GM18498 (cell line): ENCODE measurements around the gene TLL2.

ENCODE experiments used
- ATAC-seq: cut with Tn5 transposase; IDR thresholded peaks from one replicate; pipeline ENCODE4 v1.9.1; 2021; ENCODE audit warnings: mild to moderate bottlenecking, moderate library complexity; ENCODE audit not compliant: unreplicated experiment

The TLL2 gene

DNA sequence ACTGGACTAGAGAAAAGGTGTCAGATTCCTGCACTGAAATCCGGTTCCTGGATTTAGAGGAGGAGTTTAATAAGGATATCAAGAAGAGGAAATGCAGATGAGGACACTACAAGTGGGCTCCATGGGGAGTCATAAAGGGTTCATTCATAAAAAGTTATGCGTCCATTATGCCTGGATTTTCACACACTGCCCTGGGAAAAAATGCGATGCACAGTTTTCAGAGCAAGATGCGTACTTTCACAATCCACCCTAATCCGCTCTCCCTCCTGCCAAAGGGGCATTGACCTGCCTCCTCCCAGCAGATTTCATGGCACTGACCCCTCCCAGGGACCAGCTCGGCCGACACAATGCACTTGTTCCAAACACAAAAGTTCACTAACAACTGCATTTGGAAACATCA is 112.7 kb downstream of the TLL2 start:
- no peak for ATAC-seq

DNA sequence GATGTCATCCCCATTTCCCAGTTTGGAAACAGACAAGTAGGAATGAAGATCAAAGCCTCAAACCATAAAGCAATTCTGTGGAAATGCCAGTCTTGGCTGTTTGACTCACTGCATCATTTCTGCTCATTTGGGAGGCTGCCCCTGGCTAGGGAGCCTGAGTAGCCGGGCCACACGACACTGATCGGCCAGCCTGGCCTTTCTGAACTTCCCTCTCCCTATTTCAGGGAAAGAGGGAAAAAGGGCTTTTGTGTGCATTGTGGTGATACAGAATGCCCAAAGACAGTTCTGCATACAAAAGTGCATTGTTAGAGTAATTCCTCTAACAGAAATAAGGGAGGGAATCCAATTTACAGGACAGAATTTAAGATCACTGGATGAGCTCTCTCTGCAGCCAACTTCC is 113.3 kb downstream of the TLL2 start:
- ATAC-seq, result no peak

DNA sequence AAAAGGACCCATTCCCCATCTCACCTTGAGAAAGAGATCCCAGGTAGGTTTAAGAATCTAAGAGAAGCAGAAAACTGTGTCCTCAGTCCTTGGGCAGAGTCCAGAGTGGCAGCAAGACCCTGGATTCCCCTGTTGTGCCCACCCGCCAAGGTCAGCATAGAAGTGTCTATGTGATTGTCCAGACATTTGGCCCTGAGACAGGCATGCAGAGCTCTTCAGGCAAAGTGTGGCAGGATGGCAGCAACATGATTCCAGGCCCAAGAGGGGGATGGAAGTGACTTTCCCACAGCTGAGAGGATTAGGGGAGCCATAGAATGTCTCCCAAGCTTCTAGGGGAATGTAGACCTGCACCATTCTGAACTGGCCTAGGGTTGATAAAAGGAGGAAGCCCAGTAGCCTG is 115.8 kb downstream of the TLL2 start:
- ATAC-seq, result no peak

DNA sequence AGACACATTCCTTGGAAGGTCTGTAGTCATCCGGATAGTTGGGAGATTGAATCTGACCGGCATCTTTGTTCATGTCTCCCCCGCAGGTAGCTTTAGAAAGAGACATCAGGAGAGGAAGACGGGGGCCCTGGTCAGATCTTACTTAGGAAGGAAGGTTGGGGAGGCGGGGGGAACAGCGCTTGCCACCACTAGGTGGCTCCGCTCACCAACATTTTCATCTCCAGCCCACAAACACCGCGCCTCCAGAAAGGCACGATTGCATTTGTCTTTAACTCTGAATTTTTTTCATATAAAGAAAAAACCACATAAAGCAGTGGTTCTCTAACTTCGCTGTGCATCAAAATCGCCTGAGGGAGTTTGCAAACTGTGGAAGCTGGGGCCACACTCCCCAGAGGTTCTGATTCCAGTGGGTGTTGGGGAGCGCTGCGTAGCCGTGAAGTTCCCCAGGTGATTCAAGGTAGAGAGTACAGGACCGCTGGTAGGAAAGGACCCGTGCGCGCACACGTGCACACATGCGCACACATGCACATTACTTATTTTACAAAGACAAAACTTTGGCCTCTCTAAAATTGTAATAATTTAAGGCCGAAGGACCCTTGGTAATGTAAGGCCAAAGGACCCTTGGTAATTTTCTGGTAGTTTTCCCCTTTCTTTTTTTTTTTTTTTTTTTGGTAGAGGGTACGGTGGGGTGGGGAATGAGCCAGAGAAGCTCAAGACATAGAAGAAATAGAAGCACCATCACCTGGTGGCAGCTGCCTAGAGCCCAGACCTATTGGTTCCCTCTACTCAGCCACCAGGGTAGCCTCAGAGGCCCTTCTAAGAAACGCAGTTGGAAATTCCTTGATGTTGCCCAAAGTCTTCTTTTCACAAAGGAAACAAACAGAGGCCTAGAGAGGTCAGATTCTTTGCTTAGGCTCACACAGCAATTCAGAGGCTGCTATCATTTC is 117.5 kb downstream of the TLL2 start:
- no peak for ATAC-seq

DNA sequence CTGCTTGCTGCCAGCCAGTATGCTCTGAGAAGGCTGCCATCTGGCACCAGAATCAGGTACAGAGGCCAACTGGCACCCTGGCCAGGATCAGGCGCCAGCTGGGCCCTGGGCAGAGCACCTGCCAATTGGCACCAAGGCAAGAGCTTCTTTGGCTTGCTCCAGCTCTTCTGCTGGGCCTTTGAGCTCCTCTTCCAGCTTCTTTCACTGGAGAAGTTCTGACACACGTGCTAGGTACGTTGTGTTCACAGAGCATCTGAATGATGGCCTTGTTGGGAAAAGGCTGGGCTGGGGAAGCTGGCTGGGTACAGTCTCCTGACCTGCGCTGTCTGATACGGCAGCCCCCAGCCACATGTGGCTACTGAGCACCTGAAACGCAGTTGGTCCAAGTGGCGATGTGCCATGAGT is 123.3 kb downstream of the TLL2 start:
- no peak for ATAC-seq

DNA sequence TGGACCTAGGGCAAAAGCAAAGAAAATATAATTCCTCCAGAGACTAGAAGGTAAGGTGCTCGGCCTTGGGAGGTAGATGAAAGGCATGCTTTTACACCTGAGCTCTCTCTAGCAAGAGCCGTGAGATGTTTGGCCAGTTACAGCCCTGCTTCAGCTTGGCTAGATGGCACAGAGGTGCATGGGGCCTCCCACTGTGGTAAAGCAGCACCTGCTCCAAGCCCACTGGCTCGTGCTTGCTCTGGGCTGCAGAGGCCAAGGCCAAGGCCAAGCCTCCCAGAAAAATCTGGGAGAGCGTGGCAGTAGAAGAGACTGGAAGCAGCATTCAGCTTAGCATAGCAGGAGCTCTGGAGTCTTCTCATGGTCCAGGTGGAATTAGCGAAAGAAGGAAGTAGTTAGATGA is 123.9 kb downstream of the TLL2 start:
- no peak for ATAC-seq

DNA sequence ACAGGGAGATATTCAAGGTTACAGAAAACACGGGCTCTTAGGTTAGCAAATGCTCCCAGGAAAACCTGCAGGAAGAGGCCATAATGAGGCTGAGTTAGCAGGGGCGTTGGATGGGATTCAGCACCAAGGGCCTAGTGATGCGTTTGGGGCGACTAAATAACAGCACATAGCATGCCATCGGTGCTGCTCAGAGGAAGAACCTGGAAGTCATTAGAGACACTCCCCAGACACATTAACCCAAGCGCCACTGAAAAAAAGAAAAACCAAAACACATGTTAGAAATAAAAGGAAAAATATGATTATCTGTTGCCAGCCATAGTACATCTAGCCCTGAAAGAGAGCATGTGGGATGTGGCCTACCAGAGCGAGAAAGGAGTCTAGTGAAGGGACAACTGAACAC is 126.1 kb downstream of the TLL2 start:
- ATAC-seq, result no peak

DNA sequence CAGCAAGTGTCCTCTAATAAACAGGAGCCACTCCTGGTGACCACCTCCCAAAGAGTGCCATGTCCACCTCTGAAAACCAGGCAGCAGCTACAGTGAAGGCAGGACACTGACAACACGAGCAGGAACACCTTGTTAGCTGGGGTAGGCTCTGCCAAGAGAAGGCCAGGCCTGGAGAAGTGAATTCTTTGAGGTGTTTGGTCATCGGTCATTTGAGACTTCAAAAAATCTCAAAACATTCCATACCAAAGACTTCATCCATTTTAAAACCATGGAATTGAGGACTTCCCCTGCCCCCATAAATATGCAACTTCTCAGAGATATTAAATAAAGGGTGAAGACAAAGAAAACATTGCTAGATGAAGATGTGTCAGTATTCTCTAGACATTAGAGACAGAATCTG is 126.6 kb downstream of the TLL2 start:
- no peak for ATAC-seq

DNA sequence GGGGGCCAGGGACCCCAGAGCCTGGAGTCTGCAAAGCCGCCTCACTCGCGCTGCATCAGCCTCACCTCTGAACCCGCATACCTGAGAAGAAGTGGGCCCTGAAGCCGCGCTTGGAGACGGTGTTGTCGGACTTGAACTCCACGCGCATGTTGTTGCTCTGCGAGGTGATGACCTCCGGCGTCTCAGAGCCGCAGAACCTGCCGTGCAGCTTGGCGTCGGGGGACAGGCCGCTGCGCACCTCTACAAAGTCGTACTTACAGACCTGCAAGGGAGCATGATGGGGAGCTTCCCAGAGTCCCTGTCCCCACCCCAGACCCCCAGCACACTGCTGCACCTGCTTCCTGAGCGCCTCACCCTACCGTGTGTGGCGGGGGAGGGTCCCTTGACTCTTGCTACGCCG is 129.2 kb downstream of the TLL2 start:
- no peak for ATAC-seq

DNA sequence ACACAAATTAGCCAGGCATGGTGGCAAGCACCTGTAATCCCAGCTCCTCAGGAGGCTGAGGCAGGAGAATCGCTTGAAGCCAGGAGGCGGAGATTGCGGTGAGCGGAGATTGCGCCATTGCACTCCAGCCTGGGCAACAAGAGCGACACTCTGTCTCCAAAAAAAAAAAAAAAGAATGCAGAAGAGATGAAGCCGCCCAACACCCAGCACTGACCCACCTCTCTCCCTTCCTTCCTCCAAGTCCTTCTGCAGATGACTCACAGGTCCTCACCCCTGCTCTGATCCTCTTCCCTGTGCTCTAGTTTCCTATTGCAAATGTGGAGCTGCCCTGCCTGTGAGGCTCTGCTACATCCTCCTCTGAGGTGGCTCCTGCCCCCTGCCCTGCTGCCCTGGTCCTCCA is 132.9 kb downstream of the TLL2 start:
- ATAC-seq, result no peak

DNA sequence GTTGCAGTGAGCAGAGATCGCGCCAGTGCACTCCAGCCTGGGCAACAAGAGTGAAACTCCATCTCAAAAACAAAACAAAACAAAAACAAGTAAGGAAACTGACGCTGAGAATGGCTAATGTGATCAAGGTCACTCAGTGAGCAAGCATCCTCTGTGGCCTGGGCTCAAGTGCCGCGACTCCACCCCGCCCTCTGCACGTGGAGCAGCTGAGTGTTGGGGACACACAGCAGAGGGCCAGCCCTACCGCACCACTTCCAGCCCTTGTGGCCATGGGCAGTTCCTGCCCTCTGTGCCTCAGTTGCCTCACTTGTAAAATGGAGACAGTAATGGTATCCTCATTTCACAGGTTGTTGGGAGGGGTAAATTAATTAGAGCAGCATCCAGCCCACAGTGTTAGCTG is 134.0 kb downstream of the TLL2 start:
- no peak for ATAC-seq

DNA sequence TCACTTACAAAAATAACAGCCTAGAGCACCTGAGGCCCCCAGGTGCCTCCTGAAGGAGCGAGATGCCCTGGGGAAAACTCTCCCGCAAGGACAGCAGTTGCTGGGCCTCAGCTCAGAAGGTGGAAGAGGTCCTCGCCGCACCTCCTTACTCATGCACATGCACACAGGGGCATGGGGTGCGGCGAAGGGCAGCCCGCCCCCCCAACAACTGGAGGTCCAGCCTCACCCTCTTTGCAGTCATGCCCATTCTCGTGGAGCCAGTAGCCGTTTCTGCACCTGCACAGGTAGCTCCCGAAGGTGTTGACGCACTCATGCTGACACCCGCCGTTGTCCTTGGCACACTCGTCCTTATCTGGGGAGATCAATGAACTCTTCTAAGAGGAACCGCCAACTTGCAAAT is 135.0 kb downstream of the TLL2 start:
- no peak for ATAC-seq

DNA sequence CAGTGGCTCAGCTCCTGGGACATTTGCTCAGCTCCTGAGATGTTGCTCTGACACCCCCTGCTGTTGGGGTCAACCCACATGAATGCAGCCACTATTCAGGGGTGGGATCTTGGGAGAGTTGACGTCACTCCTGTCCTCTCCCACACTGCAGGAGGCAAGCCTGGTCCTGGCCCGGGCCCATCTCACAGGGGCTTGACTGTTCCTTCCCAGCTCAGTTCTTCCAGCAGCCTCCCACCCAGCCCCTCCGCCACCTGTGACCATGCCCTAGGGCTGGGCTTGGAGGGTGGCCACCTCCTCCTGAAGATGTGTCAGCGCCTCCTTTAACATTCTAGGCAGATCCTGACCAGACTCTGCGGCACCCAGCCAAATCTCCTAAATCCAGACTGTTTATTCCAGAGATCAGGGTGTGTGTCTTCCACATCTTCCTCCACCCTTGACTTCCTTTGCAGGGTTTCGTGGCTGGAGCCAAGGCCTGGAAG is 135.9 kb downstream of the TLL2 start:
- no peak for ATAC-seq

DNA sequence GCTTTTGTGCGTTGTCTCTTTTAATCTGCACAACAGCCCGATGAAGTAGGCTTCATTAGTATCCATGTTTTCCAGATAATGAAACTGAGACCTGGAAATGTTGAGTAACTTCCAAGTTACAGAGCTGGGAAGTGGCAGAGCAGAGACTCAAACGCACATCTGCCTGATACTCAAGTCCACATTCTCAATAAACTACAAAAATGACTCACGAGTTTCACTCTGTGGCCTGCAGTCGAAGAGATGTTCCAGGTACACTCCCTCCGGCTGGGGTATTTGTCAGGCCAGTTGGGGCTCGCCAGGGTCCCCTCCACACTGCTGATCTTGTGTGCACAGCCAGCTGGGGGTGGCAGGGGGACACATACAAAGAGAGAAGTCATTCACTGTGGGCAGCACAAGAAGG is 137.2 kb downstream of the TLL2 start:
- ATAC-seq, result peak; percentile 43

DNA sequence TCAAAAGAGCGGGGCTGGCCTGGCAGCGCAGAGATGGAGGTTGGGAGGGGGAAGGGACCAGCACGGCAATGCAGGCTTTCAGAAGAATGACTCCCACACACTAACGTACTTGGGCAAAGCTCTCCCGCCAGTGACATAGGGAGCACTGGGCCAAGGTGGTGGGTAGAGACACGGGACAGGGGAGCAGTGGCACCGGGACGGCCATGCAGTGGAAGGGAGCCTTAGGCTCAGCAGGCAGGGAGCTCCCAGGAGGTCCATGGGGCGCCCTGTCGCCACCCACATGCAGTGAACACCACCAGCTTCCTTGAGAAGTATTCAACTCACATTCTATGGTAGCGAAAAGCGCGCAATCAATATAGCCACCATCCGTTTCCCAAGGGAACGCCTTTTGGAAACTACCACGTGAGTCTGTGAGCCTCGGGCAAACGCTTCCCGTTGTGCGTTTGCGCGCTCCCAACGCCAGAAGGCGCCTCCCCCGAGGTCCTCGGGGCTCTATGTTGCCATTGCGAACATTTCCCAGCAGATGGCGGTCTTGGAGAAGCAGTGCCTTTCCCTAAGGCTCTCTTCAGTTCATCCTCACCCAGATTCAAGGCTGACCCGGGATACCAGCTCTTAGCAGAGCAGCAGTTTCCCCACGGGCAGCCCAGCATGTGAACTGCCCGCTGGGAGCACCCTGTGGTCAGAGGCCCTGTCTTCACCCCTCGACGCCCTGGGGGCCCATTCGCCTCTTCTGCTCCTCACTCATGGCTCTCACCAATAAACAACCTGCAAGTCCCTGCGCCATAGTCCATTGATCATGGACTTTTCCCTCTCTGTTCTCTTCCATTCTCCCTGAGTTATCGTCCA is 138.5 kb downstream of the TLL2 start:
- ATAC-seq, result peak; percentile 75

DNA sequence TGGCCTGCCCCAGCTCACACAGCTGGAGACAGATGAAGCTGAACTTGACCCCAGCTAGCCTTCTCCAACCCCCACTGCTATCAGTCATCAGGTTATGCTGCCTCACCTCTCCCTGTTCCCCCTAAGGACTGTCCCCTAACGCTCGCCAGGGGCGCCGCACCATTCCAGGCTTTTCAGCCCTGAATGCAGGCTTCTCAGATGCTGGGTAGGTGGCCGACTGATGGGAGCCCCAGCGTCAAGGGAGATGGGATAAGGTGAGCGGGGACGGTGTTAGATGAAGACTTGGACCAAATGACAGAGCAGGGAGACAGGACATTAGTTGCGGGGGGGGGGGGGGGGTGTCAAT is 139.1 kb downstream of the TLL2 start:
- ATAC-seq, result no peak

DNA sequence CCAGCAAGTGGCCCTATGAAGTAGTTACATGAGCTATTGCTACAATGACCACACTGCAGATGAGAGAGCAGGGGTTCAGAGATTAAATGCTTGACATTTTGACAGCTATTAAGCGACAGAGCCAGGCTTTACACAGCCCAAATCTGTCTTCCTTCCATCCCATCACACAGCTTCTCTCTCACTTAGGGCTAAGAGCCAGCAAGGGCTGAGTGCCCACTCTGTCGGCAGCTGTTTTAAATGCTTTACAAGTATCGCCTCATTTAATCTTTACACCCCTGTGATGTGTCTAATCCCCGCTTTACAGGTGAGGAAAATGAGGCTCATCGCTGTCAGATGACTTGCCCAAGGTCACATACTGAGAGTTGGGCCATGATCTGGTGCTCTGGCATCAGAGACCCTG is 139.7 kb downstream of the TLL2 start:
- ATAC-seq, result no peak

DNA sequence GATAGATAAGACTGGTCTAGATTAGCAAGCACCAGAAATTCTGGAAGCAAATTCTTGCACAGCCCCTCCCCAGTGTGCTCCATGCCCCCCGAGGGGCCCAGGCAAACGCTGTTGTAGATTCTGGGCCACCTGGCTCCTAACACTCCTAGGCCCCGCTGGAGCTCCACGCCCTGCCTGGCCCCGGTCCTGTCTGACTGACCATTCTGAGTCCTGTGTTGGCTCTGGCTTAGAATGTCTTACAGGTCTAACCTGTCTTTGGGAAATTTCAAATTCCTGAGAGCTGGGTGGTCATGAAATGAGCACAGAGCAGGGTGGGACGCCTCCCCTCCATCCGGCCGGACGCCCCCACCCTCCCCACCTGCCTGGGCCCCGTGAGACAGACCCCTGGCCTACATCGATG is 142.4 kb downstream of the TLL2 start:
- ATAC-seq, result no peak

DNA sequence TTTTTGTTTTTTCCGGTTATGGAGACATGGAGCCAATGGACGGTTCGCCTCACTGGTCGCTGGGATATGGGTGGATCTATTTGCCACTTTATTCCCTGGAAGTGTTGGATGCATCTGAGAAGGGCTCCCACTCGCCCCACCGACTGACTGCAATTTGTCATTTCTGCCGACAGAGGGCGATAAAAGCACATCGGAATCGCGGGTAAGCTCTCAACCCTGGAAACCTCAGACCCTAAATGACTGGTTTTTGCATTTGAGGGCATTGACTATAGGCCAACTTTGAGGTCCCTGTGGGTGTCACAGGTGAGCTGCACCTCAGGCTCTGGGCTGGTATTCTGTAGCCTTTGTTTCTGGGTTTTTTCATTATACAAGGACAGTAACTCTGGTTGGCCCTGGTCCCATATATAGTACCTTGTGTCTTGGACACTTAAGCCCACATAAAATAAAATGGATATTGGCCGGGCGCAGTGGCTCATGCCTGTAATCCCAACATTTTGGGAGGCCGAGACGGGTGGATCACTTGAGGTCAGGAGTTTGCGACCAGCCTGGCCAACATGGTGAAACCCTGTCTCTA is 143.1 kb downstream of the TLL2 start:
- ATAC-seq, result no peak

DNA sequence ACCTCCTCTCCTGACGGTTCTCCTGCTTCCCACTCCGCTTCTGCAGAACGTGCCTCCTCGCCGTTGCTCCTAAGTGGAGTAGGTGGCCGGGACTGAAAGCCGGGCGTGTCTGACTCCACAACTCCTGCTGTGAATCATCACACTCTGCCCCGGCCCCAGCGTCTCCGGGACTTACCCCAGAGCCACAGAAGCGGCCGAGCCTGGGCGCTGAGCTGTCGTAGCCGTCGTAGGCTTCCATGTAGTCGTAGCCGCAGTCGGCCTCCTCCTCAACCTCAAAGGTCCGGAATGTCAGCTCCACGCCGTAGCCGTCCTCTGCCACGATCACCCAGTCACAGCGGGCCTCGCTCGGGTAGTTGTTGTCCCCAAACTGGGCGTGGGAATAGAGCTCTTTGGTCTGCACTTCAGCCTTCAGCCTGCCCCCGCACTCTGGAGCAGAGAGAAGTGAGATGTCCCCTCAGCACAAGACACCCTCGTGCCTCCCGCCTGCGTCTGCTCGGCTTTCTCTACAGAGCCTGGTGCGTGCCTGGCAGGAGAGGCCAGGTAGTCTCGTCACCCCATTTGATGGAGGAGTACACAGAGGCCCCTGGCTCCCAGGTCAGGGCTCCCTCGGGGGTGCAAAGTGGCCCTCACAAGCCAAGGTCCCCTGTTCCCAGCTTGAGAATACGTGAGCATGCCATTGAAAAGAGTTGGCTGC is 143.7 kb downstream of the TLL2 start:
- ATAC-seq, result no peak

DNA sequence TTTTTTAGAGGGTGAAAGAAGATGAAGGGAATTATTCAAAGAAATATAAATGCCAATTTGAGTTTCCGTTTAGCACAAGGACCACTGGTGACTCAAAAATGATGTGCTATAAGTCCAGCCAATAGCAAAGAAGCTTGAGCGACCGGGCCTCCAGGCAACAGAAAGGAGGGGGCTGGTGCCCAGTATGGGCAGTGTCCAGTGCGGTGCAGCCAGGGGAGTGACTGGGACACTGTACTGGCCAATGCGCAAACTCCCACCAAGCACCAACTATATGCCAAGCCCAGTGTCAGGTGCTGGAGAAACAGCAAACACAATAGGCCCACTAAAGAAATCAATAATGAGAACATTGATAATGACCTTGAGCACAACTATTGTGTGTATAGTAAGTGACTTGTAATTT is 144.8 kb downstream of the TLL2 start:
- ATAC-seq, result no peak
